Fibroblast of lung (primary cell): Measurements from ENCODE around the gene LPXN. TPM values are rescaled to one million over a fixed set of nuclear protein-coding genes. Genes with fewer than 3 reads are reported as not detected.

Experiments
- DNase-seq, 2 donors: peaks; one replicate each; pipeline versions ENCODE4 v3.0.0 to v3.0.0-alpha.2; 2010; ENCODE audit warnings: low read depth in 2 of 2
- H2AFZ ChIP-seq: 2 replicates; pipeline ENCODE4 v1.5.1; 2012; ENCODE audit warnings: low read length, control low read depth, inconsistent platforms
- H3K27ac ChIP-seq: 2 replicates; pipeline ENCODE4 v1.5.1; 2011; ENCODE audit warnings: low read length, control low read depth; ENCODE audit not compliant: insufficient read depth
- H3K27me3 ChIP-seq: 2 replicates; pipeline ENCODE4 v1.5.1; 2011; ENCODE audit warnings: mild to moderate bottlenecking, low read length; ENCODE audit not compliant: control insufficient read depth, insufficient read depth
- H3K36me3 ChIP-seq: 2 replicates; pipeline ENCODE4 v1.5.1; 2011; ENCODE audit warnings: low read length; ENCODE audit not compliant: control insufficient read depth, insufficient read depth
- H3K4me1 ChIP-seq: 2 replicates; pipeline ENCODE4 v1.5.1; 2011; ENCODE audit warnings: low read length; ENCODE audit not compliant: control insufficient read depth, insufficient read depth; ENCODE audit errors: extremely low read depth
- H3K4me2 ChIP-seq: 2 replicates; pipeline ENCODE4 v1.5.1; 2011; ENCODE audit warnings: low read length, control low read depth; ENCODE audit not compliant: insufficient read depth; ENCODE audit errors: extremely low read depth
- H3K4me3 ChIP-seq, 4 experiments: fragments of 200-600 bp in 1 of 4; sonication (generic) in 1 of 4; replicated peaks in 1 of 4; 2 replicates each; pipeline ENCODE4 v1.5.1; 2011 to 2016; ENCODE audit warnings: low read length in 4 of 4, low read depth in 3 of 4, mild to moderate bottlenecking in 3 of 4, control low read depth in 2 of 4, inconsistent platforms in 1 of 4, mixed read lengths in 1 of 4; ENCODE audit not compliant: insufficient read depth in 1 of 4; ENCODE audit errors: control extremely low read depth in 1 of 4
- H3K79me2 ChIP-seq: 2 replicates; pipeline ENCODE4 v1.5.1; 2012; ENCODE audit warnings: mild to moderate bottlenecking, low read length, inconsistent platforms; ENCODE audit not compliant: control insufficient read depth, insufficient read depth
- H3K9ac ChIP-seq: 2 replicates; pipeline ENCODE4 v1.5.1; 2011; ENCODE audit warnings: mild to moderate bottlenecking, low read length, control low read depth; ENCODE audit not compliant: insufficient read depth
- H3K9me3 ChIP-seq: 2 replicates; pipeline ENCODE4 v1.5.1; 2012; ENCODE audit warnings: low read depth, low read length; ENCODE audit not compliant: control insufficient read depth, insufficient read depth
- H4K20me1 ChIP-seq: 2 replicates; pipeline ENCODE4 v1.5.1; 2011; ENCODE audit warnings: low read length; ENCODE audit not compliant: control insufficient read depth, insufficient read depth; ENCODE audit errors: extremely low read depth
- EZH2 ChIP-seq: IDR thresholded peaks from 2 replicates; pipeline ENCODE4 v1.5.1; 2012; ENCODE audit warnings: low read length, control low read depth, mild to moderate bottlenecking; ENCODE audit errors: missing control alignments
- polyA plus RNA-seq, 2 donors: library from polyadenylated mRNA; depleted of rRNA in 1 of 2; stranded (reverse) in 1 of 2; unstranded in 1 of 2; fragments of >200 nt; gene quantifications; 2 replicates each; pipeline ENCODE4 v1.2.1, GENCODE V29; 2011 to 2012; ENCODE audit warnings: missing spikeins in 1 of 2
- total RNA-seq: library from RNA; depleted of rRNA; stranded (reverse); fragments of >200 nt; gene quantifications from 2 replicates; pipeline ENCODE4 v1.2.1, GENCODE V29; 2014
- TF ChIP-seq, protein P1 (sequence below), 2 donors: IDR thresholded peaks in 1 of 2; conservative IDR thresholded peaks in 1 of 2; 1 replicate in 1 of 2; 2 replicates in 1 of 2; pipeline ENCODE4 v1.5.1; 2011 to 2012; ENCODE audit warnings: low read length in 2 of 2, control low read depth in 1 of 2, inconsistent platforms in 1 of 2, low read depth in 1 of 2, mild to moderate bottlenecking in 1 of 2

The LPXN gene
- total and polyA plus RNA-seq, 2 donors (not counting 1 experiment from before 2014, with no cell fraction given): 8.6 to 9.2 TPM

DNA sequence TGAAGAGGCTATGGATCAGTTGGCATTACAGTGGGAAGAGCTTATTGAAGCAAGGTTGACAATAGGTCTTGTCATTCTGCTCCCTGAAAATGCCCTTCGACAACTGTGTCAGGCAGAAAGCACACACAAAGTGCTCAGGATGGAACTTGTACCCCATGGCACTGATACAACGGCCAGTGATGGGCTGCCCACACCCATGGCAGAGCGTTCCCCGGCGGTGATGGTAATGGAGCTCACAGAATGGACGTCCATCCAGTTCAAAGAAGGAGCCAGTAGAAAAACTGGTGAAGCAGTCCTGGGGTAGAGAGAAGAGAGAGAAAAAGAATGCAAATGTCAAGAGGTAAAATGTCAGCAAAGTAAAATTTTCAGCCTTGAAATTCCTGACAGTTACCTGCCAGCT, 48.2 kb downstream of the LPXN start:
- H2AFZ ChIP-seq: no peak overlapping the region
- no peaks in the 10 kb centered on the region for H3K36me3 ChIP-seq
- no peak overlapping the region for H3K9ac ChIP-seq
- no peaks in the 10 kb centered on the region for H4K20me1 ChIP-seq
- no peak overlapping the region for H3K4me2 ChIP-seq
- H3K27me3 ChIP-seq: no peaks in the 10 kb centered on the region
- no peaks in the 10 kb centered on the region for H3K79me2 ChIP-seq
- H3K27ac ChIP-seq: no peak overlapping the region
- H3K4me3 ChIP-seq: no peak overlapping the region
- TF ChIP-seq EZH2: no peak
- TF ChIP-seq, protein P1, sequence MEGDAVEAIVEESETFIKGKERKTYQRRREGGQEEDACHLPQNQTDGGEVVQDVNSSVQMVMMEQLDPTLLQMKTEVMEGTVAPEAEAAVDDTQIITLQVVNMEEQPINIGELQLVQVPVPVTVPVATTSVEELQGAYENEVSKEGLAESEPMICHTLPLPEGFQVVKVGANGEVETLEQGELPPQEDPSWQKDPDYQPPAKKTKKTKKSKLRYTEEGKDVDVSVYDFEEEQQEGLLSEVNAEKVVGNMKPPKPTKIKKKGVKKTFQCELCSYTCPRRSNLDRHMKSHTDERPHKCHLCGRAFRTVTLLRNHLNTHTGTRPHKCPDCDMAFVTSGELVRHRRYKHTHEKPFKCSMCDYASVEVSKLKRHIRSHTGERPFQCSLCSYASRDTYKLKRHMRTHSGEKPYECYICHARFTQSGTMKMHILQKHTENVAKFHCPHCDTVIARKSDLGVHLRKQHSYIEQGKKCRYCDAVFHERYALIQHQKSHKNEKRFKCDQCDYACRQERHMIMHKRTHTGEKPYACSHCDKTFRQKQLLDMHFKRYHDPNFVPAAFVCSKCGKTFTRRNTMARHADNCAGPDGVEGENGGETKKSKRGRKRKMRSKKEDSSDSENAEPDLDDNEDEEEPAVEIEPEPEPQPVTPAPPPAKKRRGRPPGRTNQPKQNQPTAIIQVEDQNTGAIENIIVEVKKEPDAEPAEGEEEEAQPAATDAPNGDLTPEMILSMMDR (conservative IDR thresholded peaks at IDR 0.05 in 1 of 2, IDR thresholded peaks at IDR 0.05 in 1 of 2; ENCODE audit: low read depth in 1 of 2, low read length in 2 of 2): no peak
- no peak for DNase-seq
- H3K9me3 ChIP-seq: no peaks in the 10 kb centered on the region
- no peaks in the 10 kb centered on the region for H3K4me1 ChIP-seq

DNA sequence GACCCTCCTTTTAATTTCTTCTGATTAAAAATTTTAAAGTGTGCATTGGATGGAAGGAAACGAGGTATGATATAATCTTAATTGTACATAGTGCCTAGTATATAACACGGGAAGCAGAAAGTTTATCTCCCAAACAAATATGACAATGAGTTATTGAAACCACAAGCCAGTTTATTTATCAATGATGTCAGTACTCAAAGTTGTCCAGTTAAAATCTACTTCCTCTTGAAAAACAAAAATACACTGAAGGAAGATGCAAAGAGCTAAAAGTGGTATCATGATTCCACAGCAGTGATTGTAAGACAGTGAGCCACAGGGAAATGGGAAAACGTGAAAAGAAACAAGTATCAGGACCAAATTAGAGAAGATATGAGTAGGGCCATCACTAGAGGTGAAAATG, 48.9 kb downstream of the LPXN start:
- Histone ChIP-seq H3K4me1 (no peaks in the 10 kb centered on the region), H3K9ac (no peak overlapping the region), H3K36me3 (no peaks in the 10 kb centered on the region), H3K27me3 (no peaks in the 10 kb centered on the region), H3K79me2 (no peaks in the 10 kb centered on the region), H3K27ac (no peak overlapping the region), H3K9me3 (no peaks in the 10 kb centered on the region), H3K4me2 (no peak overlapping the region), H4K20me1 (no peaks in the 10 kb centered on the region), H3K4me3 (no peak overlapping the region), H2AFZ (no peak overlapping the region)
- no peak for DNase-seq
- no peak for TF ChIP-seq EZH2
- TF ChIP-seq, protein P1 (conservative IDR thresholded peaks at IDR 0.05 in 1 of 2, IDR thresholded peaks at IDR 0.05 in 1 of 2; ENCODE audit: low read depth in 1 of 2, low read length in 2 of 2): no peak

DNA sequence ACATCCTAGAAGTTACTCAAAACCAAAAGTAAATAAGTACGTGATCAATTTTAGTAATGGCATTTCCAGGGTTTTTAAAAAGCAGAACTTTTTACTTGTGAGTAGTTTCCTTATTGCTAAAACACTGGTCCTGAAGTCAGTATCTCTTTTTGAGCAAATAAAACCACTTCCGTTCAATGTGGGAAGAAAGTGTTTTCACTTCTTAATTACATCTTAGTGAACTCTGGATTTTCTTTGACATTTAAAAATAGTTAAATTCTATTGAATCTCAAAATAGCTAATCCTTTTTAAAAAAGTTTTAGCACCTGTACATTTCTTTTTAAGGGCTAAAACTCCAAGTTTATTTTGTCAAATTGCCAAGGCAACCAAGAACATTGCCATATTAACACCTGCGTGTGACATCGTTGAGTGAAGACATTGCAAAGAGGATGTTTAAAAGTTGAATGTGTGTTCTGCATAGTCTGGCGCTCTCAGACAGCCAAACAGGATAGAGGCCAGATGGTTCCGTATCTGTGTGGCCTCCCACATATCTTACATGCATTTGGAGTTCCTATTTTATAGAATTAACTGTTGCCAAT, 50.5 kb downstream of the LPXN start:
- H3K79me2 ChIP-seq: no peaks in the 10 kb centered on the region
- H2AFZ ChIP-seq: no peak overlapping the region
- no peaks in the 10 kb centered on the region for H4K20me1 ChIP-seq
- no peaks in the 10 kb centered on the region for H3K27me3 ChIP-seq
- TF ChIP-seq, protein P1 (conservative IDR thresholded peaks at IDR 0.05 in 1 of 2, IDR thresholded peaks at IDR 0.05 in 1 of 2; ENCODE audit: low read depth in 1 of 2, low read length in 2 of 2): no peak
- TF ChIP-seq EZH2: no peak
- H3K4me1 ChIP-seq: no peaks in the 10 kb centered on the region
- no peak overlapping the region for H3K9ac ChIP-seq
- H3K36me3 ChIP-seq: no peaks in the 10 kb centered on the region
- no peak overlapping the region for H3K4me3 ChIP-seq
- DNase-seq: peak in 1 of 2 donors; percentile 4
- no peak overlapping the region for H3K27ac ChIP-seq
- no peaks in the 10 kb centered on the region for H3K9me3 ChIP-seq
- no peak overlapping the region for H3K4me2 ChIP-seq
